GM19025 (cell line): ENCODE data around the gene ST14.
"Not testable (repeated sequence)": the region's sequence is repeated elsewhere in the genome, so short reads cannot be mapped to it uniquely, and the experiment has no call there.

Experiments used
- ATAC-seq: cut with Tn5 transposase; IDR thresholded peaks from one replicate; pipeline ENCODE4 v1.9.1; 2021; ENCODE audit warnings: mild to moderate bottlenecking, low read depth, moderate library complexity; ENCODE audit not compliant: unreplicated experiment

The ST14 gene

GRCh38 chr11:130181295-130182272, 22.0 kb downstream of the ST14 start:
- ATAC-seq, result no peak

- no peak for ATAC-seq
Measured at GRCh38 chr11:130183878-130184610, 24.5 kb downstream of the ST14 start.

- no peak for ATAC-seq
Measured at GRCh38 chr11:130187096-130187495, 27.5 kb downstream of the ST14 start.

- ATAC-seq, result no peak
Measured at GRCh38 chr11:130188047-130188446, 28.5 kb downstream of the ST14 start.

- no peak for ATAC-seq
Measured at GRCh38 chr11:130188585-130189347, 29.2 kb downstream of the ST14 start.

- no peak for ATAC-seq
Measured at GRCh38 chr11:130189492-130190210, 30.1 kb downstream of the ST14 start.

- ATAC-seq, result no peak
Measured at GRCh38 chr11:130190371-130190881, 30.8 kb downstream of the ST14 start.

GRCh38 chr11:130191896-130192295, 32.3 kb downstream of the ST14 start:
- no peak for ATAC-seq

- no peak for ATAC-seq
Measured at GRCh38 chr11:130192845-130193267, 33.3 kb downstream of the ST14 start.

GRCh38 chr11:130193551-130193950, 34.0 kb downstream of the ST14 start:
- ATAC-seq, result not testable (repeated sequence)

GRCh38 chr11:130194241-130195023, 34.9 kb downstream of the ST14 start:
- no peak for ATAC-seq

- no peak for ATAC-seq
Measured at GRCh38 chr11:130197386-130198035, 37.9 kb downstream of the ST14 start.

GRCh38 chr11:130198292-130198691, 38.7 kb downstream of the ST14 start:
- no peak for ATAC-seq

- no peak for ATAC-seq
Measured at GRCh38 chr11:130198964-130199363, 39.4 kb downstream of the ST14 start.

- no peak for ATAC-seq
Measured at GRCh38 chr11:130199792-130200191, 40.2 kb downstream of the ST14 start.

GRCh38 chr11:130201026-130201425, 41.4 kb downstream of the ST14 start:
- no peak for ATAC-seq

GRCh38 chr11:130202009-130202817, 42.6 kb downstream of the ST14 start:
- no peak for ATAC-seq
